WTC11 (cell line): Measurements from ENCODE around the gene CD244.

Source experiments
- ELF4 ChIP-seq: sonication (generic); formaldehyde crosslinking; IDR thresholded peaks from 2 replicates; pipeline ENCODE4 v1.8.1; 2022; ENCODE audit warnings: low read depth, mild to moderate bottlenecking, moderate library complexity, missing genetic modification reagents
- JUN ChIP-seq: sonication (generic); formaldehyde crosslinking; IDR thresholded peaks from 2 replicates; pipeline ENCODE4 v1.8.0; 2023; ENCODE audit warnings: mild to moderate bottlenecking, missing genetic modification reagents
- NR1H2 ChIP-seq: sonication (generic); formaldehyde crosslinking; IDR thresholded peaks from 2 replicates; pipeline ENCODE4 v1.9.0; 2021; ENCODE audit warnings: mild to moderate bottlenecking, moderate library complexity, missing genetic modification reagents
- RORB ChIP-seq: fragments of 250-450 bp; sonication (Bioruptor Pico); IDR thresholded peaks from 2 replicates; pipeline ENCODE4 v1.9.0; 2021; ENCODE audit warnings: mild to moderate bottlenecking
- ZBTB21 ChIP-seq: sonication (generic); formaldehyde crosslinking; IDR thresholded peaks from 2 replicates; pipeline ENCODE4 v1.8.1; 2023; ENCODE audit warnings: mild to moderate bottlenecking, missing genetic modification reagents, borderline replicate concordance
- ZNF219 ChIP-seq: sonication (generic); formaldehyde crosslinking; IDR thresholded peaks from 2 replicates; pipeline ENCODE4 v1.8.0; 2023; ENCODE audit warnings: missing genetic modification reagents, mild to moderate bottlenecking, borderline replicate concordance
- TF ChIP-seq, protein P1 (sequence below): fragments of 200-600 bp; IDR thresholded peaks from 2 replicates; pipeline ENCODE4 v1.8.0; 2022; ENCODE audit warnings: antibody characterized with exemption
- TF ChIP-seq, protein P2 (sequence below): sonication (generic); formaldehyde crosslinking; IDR thresholded peaks from 2 replicates; pipeline ENCODE4 v1.8.1; 2023; ENCODE audit warnings: mild to moderate bottlenecking, missing genetic modification reagents, moderate library complexity
- TF ChIP-seq, protein P3 (sequence below): sonication (generic); formaldehyde crosslinking; IDR thresholded peaks from 2 replicates; pipeline ENCODE4 v1.8.0; 2022; ENCODE audit warnings: mild to moderate bottlenecking, missing genetic modification reagents
- TF ChIP-seq, protein P4 (sequence below): fragments of 250-450 bp; sonication (Bioruptor Pico); IDR thresholded peaks from 2 replicates; pipeline ENCODE4 v1.9.0; 2021; ENCODE audit warnings: mild to moderate bottlenecking
- TF ChIP-seq, protein P5 (sequence below): sonication (generic); formaldehyde crosslinking; IDR thresholded peaks from 2 replicates; pipeline ENCODE4 v1.8.1; 2022; ENCODE audit warnings: mild to moderate bottlenecking, moderate library complexity, missing genetic modification reagents

DNA sequence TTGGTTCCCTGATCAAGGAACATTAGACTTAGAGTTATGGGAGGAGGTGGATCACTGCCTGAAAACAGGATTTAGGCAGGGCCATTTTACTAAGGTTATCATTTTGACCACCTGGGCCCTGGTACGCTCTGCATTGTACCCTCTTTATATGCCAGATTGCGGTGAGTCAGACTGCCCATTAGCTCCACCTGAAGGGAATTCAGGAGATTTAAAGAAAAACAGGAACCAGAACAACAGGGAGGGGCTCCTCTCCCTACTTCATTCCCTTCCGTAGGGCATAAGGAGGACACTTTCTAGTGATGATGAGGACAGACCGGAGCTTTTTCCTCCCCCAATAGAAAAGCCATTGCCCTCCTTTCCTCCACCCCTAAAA lies 42.9 kb upstream of the CD244 start:
- TF ChIP-seq, protein P1, sequence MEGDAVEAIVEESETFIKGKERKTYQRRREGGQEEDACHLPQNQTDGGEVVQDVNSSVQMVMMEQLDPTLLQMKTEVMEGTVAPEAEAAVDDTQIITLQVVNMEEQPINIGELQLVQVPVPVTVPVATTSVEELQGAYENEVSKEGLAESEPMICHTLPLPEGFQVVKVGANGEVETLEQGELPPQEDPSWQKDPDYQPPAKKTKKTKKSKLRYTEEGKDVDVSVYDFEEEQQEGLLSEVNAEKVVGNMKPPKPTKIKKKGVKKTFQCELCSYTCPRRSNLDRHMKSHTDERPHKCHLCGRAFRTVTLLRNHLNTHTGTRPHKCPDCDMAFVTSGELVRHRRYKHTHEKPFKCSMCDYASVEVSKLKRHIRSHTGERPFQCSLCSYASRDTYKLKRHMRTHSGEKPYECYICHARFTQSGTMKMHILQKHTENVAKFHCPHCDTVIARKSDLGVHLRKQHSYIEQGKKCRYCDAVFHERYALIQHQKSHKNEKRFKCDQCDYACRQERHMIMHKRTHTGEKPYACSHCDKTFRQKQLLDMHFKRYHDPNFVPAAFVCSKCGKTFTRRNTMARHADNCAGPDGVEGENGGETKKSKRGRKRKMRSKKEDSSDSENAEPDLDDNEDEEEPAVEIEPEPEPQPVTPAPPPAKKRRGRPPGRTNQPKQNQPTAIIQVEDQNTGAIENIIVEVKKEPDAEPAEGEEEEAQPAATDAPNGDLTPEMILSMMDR, result no peak
- TF ChIP-seq, protein P2, sequence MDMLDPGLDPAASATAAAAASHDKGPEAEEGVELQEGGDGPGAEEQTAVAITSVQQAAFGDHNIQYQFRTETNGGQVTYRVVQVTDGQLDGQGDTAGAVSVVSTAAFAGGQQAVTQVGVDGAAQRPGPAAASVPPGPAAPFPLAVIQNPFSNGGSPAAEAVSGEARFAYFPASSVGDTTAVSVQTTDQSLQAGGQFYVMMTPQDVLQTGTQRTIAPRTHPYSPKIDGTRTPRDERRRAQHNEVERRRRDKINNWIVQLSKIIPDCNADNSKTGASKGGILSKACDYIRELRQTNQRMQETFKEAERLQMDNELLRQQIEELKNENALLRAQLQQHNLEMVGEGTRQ (CRISPR knock-in tag), result no peak
- no peak for TF ChIP-seq NR1H2 (CRISPR knock-in tag)
- TF ChIP-seq JUN (CRISPR knock-in tag), result no peak
- TF ChIP-seq, protein P3, sequence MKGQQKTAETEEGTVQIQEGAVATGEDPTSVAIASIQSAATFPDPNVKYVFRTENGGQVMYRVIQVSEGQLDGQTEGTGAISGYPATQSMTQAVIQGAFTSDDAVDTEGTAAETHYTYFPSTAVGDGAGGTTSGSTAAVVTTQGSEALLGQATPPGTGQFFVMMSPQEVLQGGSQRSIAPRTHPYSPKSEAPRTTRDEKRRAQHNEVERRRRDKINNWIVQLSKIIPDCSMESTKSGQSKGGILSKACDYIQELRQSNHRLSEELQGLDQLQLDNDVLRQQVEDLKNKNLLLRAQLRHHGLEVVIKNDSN (CRISPR knock-in tag), result no peak
- no peak for TF ChIP-seq ELF4 (CRISPR knock-in tag)
- TF ChIP-seq RORB (CRISPR knock-in tag), result no peak
- no peak for TF ChIP-seq ZBTB21 (CRISPR knock-in tag)
- TF ChIP-seq, protein P4, sequence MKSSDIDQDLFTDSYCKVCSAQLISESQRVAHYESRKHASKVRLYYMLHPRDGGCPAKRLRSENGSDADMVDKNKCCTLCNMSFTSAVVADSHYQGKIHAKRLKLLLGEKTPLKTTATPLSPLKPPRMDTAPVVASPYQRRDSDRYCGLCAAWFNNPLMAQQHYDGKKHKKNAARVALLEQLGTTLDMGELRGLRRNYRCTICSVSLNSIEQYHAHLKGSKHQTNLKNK (CRISPR knock-in tag), result no peak
- TF ChIP-seq, protein P5, sequence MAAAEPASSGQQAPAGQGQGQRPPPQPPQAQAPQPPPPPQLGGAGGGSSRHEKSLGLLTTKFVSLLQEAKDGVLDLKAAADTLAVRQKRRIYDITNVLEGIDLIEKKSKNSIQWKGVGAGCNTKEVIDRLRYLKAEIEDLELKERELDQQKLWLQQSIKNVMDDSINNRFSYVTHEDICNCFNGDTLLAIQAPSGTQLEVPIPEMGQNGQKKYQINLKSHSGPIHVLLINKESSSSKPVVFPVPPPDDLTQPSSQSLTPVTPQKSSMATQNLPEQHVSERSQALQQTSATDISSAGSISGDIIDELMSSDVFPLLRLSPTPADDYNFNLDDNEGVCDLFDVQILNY (CRISPR knock-in tag), result no peak
- no peak for TF ChIP-seq ZNF219
